Erythroblast (primary cell): ENCODE results near the gene LRP1-AS.

Source experiments
- GATA1 ChIP-seq: IDR thresholded peaks from 2 replicates; pipeline ENCODE4 v1.6.1; 2011; ENCODE audit warnings: low read depth, mild to moderate bottlenecking, control low read depth, low read length, moderate library complexity
- POLR2A ChIP-seq: IDR thresholded peaks from 2 replicates; pipeline ENCODE4 v1.6.1; 2011; ENCODE audit warnings: mild to moderate bottlenecking, low read length

DNA sequence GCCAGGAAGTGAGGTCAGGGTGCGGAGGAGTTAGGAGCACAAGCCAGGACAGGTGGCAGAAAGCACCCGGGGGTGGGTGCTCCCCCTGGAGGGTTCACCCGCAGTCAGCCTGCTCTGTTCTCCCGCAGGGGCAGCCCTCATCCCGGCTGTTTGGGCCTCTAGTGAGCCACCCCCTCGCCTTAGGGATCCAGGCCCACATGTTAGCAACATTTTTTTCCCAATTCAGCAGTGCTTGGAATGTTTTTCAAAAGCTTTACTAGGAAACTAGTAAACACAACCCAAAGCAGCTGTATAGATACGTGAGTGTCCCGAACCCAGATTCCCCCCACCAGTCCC lies 40.6 kb upstream of the LRP1-AS start:
- no peak for TF ChIP-seq POLR2A
- TF ChIP-seq GATA1, result no peak
